Posterior cingulate gyrus (tissue), 11 donors: ENCODE data around the gene LRRC4C.

Experiments
- DNase-seq, 10 donors: peaks; one replicate each; pipeline versions ENCODE4 v3.0.0 to v3.0.0-alpha.2; 2020 to 2021; ENCODE audit warnings: mixed read lengths in 3 of 10
- intact Hi-C: fragments of 100-400 bp; cut with DNase I; formaldehyde crosslinking; loops from one replicate; pipeline ENCODE4 v1.15.1; 2023

The LRRC4C gene

DNA sequence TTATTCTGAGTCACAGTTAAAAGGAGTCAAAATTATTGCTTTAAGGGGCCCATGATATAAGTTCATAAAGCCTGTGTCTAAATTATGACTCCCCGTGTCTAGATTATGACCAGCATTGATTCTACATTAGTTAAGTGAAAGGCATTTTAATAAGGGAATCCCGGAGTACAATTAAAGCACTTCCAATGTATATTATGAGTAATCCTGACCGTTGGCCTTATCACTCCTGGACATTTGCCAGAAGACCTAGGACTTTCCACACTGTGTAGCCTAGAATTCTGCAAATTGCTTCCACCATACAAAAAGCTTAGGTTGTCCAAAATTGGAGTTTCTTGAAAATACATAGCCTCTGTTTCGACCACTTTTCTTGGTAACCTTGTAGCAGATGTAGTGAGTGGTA, 1292.6 kb downstream of the LRRC4C start:
- no peak for DNase-seq
- intact Hi-C loops = no loop called here

DNA sequence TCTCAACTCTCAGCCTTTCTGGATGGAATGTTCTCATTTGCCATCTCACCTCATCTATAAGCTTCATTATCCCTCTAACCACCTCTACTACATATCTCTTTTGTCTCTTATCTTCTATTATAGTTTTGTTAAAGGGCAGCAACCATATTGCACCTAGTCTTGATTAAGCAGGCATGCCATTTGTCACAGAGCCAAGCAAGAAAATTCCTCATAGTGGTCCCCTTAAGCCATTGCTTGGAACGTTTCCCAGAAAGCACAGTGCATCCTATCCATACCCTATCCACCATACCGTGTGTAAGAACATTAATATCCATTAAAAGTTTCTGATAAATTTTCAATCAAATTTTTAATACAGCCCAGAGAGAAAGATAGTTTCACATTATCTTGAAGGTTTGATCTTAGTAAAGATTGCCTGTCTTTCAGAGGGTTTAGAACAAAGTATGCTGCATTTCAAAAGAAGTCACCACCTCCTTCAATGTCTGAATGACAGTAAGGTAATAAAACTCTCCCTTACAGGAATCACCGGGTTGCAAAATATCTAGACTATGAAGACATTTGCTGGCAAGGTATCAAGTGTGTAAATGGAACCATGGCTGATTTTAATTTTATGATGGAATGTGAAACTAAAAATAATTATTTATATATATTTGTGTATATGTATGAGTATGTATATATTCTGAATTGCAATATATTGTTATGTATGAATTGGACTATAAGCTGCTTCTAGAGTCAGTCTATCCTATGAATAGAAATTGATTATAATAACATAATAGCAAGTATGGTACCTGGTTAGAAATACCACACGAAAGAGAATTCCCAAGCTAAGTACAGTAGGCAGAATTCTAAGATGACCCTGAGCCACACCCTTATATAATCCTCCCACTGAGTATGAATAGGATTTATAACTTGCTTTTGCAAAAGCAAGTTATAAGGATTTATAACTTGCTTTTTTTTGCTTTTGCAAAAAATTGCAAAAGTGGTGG, 1296.3 kb downstream of the LRRC4C start:
- intact Hi-C loops = no loop called here
- no peak for DNase-seq

DNA sequence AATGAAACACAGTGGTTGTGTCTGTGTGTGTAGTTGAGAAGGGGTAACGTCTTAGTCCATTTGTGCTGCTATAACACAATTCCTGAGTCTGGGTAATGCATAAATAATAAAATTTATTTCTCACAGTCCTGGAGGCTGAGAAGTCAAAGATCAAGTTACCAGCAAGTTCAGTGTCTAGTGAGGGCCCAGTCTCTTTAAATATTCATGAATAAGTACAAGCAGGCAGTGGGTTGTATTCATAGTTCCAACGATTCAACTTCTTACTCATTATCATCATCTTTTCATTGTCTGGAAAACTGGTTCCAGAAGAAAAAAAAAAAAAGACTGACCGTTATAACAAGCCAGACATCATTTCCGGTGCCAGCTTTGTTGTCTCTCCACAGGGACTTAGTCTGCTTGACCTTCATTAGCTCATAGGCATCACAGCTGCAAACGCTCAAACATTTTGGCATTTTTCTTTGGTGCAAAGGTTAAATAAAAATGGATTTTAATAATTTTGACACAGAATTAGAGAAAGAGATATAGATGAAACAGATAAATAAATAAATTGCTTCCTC, 1297.5 kb downstream of the LRRC4C start:
- DNase-seq = no peak
- intact Hi-C loops = no loop called here

- DNase-seq = no peak
- intact Hi-C loops = no loop called here
Measured at GRCh38 chr11:40160418-40160817, 1299.0 kb downstream of the LRRC4C start.

GRCh38 chr11:40149721-40150120, 1309.7 kb downstream of the LRRC4C start:
- intact Hi-C loops = no loop called here
- DNase-seq = no peak

DNA sequence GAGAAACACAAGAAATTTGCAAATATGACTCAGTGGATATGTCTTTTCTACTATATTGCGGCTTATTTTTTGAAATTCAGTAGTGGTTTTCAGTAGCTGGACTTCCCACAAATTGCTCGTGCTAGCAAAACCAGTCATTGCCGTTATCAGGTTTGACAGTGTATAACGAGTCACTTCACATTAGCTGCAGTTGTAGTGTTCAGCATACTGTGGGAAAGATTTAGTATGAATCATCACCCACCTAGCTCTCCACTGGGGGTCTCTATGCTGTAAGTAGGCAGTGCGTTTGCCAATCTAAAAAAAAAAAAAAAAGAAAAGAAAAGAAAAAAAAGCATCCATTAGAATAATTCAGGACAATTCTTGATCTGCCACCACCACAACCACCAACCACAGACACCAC, 1318.9 kb downstream of the LRRC4C start:
- DNase-seq = no peak
- intact Hi-C loops = no loop called here

- intact Hi-C loops = loop anchor here (5.0 kb wide), 1 partner anchor 43 kb away; no protein-coding TSS in a partner anchor
- no peak for DNase-seq
Measured at GRCh38 chr11:40139536-40139935, 1319.9 kb downstream of the LRRC4C start.

- DNase-seq = no peak
Measured at GRCh38 chr11:40139066-40139465, 1320.4 kb downstream of the LRRC4C start.

GRCh38 chr11:40134820-40135570, 1324.5 kb downstream of the LRRC4C start:
- intact Hi-C loops = loop anchor here (5.0 kb wide), 1 partner anchor 47 kb away; no protein-coding TSS in a partner anchor
- no peak for DNase-seq

More at GRCh38 chr11:40139066-40139465, 1320.4 kb downstream of the LRRC4C start:
- intact Hi-C loops = loop anchor here (5.0 kb wide), 1 partner anchor 43 kb away; no protein-coding TSS in a partner anchor

DNA sequence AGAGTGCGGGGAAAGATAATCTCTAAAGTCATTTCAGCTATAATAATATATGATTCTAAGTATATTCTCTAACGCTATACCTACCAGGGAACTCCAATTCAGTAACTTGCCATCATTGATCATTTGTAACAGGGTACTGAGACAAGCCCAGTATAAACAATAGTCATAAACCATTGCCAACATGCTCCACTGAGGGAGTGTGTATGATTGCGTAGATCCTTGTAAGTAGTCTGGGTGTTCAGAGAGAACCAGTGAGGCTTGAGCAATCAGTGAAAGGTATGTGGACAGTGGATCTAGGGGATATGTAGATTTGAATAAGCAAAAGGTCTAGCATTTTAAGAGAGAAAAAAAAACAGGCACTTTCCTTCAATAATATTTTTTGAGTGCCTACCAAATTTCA, 1326.0 kb downstream of the LRRC4C start:
- intact Hi-C loops = no loop called here
- DNase-seq = no peak

- intact Hi-C loops = no loop called here
- DNase-seq = no peak
Measured at GRCh38 chr11:40132912-40133311, 1326.5 kb downstream of the LRRC4C start.

DNA sequence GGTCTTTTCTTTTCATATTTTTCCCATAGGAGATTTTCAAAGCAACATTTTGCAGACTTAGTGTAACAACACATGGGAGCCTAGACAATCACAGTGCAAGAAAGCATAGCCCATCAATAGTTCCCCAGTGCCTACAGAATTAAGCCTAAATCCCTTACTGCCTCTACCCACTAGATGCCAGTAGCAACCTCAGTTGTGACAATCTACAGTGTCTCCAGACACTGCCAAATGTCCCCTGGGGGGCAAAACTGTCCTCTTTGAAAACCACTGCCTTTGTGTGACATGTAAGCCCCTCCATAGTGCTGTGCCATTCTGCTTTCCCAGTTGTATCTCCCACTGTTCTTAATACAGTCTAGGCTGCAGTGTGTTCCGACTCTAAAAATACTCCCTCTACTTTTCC, 1329.0 kb downstream of the LRRC4C start:
- peak in 6 of 10 donors; percentile 15 to 62 (median 42) for DNase-seq
- intact Hi-C loops = loop anchor here (1.0 kb wide), 1 partner anchor 164 kb away; no protein-coding TSS in a partner anchor

DNA sequence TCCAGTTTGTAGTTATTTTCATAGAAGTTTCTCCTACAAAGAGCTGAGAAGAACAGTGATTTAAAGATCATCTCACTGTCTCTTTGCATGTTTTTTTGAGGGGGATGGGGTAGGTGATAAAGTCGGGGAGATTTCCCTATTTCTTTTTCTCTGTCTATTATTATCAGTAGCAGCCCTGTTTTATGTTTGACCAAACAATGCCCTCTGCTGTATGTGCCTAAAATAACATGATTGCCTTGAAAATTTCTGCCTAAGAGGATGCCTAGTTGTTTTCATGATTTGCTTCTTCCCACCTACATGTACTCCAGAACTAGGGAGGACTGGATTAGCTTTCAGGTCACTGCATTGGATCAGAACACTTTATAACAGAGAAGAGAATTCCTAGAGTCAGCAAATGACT, 1330.2 kb downstream of the LRRC4C start:
- intact Hi-C loops = no loop called here
- DNase-seq = no peak

- peak in 3 of 10 donors; percentile 7 to 59 (median 52) for DNase-seq
Measured at GRCh38 chr11:40125054-40125453, 1334.4 kb downstream of the LRRC4C start.

GRCh38 chr11:40119661-40120060, 1339.8 kb downstream of the LRRC4C start:
- intact Hi-C loops = no loop called here
- no peak for DNase-seq

More at GRCh38 chr11:40125054-40125453, 1334.4 kb downstream of the LRRC4C start:
- intact Hi-C loops = no loop called here

- intact Hi-C loops = no loop called here
- DNase-seq = peak in 1 of 10 donors; percentile 18
Measured at GRCh38 chr11:40118780-40119179, 1340.7 kb downstream of the LRRC4C start.

DNA sequence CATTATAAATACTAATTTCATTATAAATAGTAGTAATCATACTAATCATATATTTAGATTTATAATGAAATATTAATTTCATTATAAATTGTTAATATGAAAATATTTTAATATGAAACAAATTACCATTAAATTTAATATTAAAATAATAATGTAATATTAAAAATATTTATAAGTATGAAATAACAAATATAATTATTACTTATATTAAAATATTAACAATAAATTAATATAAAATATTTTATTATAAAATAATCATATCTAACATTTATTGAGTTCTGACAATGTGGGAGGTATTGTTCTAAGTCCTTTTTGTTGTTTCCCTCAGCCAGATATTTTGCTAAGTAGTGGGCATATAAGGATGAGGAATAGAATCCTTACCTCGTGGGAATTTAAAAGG, 1341.4 kb downstream of the LRRC4C start:
- DNase-seq = no peak
- intact Hi-C loops = no loop called here

DNA sequence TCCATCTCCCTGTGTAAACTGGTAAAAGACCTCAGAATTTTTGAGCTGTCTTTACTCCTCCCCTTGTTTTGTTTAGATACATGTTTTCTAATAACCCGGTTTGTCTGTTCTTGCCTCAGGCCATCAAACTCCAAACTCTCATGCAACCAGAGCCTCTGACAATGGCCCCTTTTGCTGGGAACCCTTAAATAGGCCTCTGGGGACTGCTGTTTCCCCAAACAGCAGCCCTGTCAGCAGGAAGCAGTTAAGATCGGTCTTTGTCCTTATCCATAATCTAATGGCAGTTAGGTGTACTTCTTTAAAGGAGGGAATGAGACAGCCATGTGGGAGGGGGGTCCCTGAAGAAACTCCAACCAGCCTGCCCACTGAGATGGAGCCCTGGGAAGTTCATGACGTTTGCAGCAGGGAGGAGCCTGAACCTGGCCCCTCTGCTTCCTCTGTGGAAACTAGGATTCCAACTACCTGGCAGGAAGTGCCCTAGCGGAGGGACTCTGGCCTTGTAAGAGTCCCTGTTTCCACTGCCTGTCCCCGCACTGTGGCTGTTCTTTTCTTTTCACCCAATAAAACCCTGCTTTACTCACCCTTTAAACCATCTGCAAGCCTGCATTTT, 1354.4 kb downstream of the LRRC4C start:
- intact Hi-C loops = no loop called here
- DNase-seq = no peak

GRCh38 chr11:40100781-40101180, 1358.7 kb downstream of the LRRC4C start:
- DNase-seq = peak in 1 of 10 donors; percentile 43
- intact Hi-C loops = no loop called here

GRCh38 chr11:40100162-40100553, 1359.3 kb downstream of the LRRC4C start:
- DNase-seq = no peak
- intact Hi-C loops = no loop called here
